Activated CD8-positive, alpha-beta memory T cell treated with anti-CD3 and anti-CD28 coated beads for 1 hour (primary cell): Measurements from ENCODE around the gene SRD5A1.

ENCODE experiments used
- DNase-seq, 2 donors: peaks; one replicate each; pipeline ENCODE4 v3.0.0-alpha.2; 2020; ENCODE audit warnings: low read depth in 1 of 2; ENCODE audit errors: extremely low read depth in 1 of 2

Gene SRD5A1

DNA sequence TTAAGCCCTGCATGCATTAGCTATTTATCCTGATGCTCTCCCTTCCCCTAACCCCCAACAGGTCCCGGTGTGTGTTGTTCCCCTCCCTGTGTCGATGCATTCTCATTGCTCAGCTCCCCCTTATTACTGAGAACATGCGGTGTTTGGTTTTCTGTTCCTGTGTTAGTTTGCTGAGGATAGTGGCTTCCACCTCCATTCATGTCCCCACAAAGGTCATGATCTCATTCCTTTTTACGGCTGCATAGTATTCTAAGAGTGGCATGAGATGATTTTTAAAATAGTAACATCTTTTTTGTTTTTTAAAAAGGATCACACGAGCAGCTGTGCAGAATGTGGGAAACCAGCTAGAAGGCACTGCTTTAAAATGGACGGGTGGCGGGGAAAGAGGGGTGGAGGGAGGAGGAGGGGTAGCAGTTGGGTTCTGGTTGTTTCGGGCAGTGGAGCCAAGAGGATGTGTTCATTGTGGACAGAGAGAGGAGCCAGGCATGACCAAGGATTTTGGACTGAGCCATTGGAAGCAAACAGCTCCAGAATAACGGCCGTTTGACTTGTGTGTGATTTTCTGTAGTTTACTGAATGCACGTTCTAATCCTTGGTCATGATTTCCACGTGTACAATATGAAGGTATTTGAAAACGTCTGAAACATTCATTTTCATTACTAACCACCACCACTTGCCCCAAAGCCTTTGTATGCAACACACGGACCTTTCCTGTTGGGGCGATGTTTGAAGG is 78.3 kb downstream of the SRD5A1 start:
- no peak for DNase-seq

GRCh38 chr5:6712142-6712576 is 78.9 kb downstream of the SRD5A1 start:
- DNase-seq, result no peak

- peak in 1 of 2 donors; percentile 87 for DNase-seq
Measured at GRCh38 chr5:6712577-6713273, 79.5 kb downstream of the SRD5A1 start.

DNA sequence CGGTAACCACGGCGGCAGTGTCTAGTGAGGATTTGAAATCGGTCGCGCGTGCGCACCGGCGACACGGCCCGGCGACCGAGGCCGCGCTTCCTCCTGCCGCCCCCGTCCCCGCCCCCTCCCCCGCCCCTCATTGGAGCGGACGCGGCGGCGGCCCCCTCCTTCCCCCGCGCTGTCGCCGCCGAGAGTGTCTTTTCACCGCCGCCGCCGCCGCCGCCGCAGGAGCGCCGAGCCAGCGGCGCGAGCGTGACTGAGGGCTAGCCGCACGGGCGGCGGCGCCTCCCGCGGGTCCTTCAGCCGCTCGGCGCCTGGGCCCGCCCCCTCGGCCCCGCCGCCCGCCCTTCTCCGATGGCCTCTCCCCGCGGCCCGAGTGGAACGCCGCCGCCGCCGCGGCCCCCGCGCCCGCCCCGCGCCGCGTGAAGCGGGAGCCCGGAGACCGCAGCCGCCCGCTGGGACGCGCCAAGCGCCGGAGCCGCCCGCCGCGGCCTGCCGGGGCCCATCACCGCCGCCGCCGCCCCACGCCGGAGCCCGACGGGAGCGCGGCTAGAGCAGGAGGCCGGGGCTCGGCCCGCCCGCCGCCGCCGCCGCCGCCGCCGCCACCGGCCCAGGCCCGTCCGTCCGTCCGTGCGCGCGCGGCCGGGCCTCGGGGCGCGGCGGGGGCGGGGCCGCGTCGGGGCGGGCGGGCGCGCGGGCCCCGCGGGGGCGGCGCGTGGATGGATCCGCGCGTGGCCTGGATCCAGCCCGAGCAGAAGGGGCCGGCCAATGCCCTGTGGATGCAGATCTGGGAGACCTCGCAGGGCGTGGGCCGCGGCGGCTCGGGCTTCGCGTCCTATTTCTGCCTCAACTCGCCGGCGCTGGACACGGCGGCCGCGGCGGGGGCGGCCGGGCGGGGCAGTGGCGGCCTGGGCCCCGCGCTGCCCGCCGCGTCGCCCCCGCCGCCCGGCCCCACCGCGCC is 80.3 kb downstream of the SRD5A1 start, which contains the start of gene TENT4A:
TENT4A (plus strand) TSS at position 159 of the 952 bp plus-strand sequence; CDS start at position 711, 552 bp downstream.
- DNase-seq, result peak in 1 of 2 donors; percentile 96

GRCh38 chr5:6714226-6715041 is 81.2 kb downstream of the SRD5A1 start:
- peak in 1 of 2 donors; percentile 14 for DNase-seq

- no peak for DNase-seq
Measured at GRCh38 chr5:6715271-6715670, 82.0 kb downstream of the SRD5A1 start.

- no peak for DNase-seq
Measured at GRCh38 chr5:6715758-6716628, 82.8 kb downstream of the SRD5A1 start.

DNA sequence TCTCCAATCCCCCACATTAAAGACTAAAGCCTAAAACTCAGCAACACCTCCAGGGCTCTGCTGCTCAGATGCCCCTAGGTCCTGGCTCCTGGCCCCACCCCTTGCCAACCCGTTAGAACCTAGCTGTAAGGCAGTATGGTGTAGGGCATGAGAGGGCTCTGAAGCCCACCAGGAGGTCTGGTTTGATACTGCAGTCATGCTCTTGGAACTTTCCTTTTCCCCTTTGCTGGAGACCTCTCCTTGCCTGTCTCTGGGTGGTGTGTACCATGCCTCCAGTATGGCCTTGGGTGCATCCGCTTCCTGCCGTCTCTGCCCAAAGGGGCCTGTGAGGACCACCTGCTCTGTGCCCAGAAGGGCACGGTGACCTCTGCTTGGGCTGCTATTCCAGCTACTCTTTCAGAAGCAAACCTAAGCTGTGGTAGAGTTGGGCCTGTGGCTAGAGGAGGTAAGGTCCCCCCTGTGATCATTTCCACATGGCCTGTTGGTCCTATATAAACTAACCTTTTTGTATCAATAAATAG is 83.4 kb downstream of the SRD5A1 start:
- DNase-seq, result no peak

- no peak for DNase-seq
Measured at GRCh38 chr5:6717247-6717646, 84.0 kb downstream of the SRD5A1 start.

GRCh38 chr5:6717687-6718086 is 84.4 kb downstream of the SRD5A1 start:
- no peak for DNase-seq

- DNase-seq, result no peak
Measured at GRCh38 chr5:6718161-6718681, 85.0 kb downstream of the SRD5A1 start.

DNA sequence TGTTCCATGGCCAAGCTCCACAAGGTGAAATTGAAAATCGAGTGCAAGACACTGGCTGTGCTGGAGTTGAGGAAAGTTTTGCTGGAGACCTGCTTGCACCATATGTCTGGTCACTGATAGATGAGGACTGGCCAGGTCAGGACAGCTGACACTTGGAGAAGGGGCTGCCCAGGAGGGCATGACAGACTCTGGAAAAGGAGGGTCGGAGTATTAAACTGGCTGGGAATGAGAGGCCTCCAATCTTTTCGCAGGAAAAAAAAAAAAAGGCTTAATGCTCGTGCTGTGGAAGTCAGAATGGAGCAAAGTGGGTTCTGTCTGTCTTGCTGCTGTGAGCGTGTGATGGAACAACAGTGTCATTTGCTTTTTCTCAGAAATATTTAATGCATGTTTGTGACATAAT is 85.5 kb downstream of the SRD5A1 start:
- DNase-seq, result no peak

- no peak for DNase-seq
Measured at GRCh38 chr5:6719417-6719816, 86.2 kb downstream of the SRD5A1 start.

GRCh38 chr5:6719896-6720560 is 86.8 kb downstream of the SRD5A1 start:
- no peak for DNase-seq

DNA sequence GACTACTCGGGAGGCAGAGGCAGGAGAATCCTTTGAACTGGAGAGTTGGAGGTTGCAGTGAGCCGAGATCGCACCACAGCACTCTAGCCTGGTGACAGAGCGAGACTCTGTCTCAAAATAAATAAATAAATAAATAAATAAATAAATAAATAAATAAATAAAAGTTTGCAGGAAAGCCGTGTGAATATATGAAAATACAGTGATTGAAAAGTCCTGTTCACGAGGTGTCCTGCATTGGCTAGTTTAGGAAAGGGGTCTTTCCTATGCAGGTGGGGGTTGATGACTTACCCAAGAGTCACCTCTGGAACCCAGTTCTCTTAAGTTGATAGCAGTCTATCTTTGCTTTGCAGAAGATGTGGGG is 87.3 kb downstream of the SRD5A1 start:
- DNase-seq, result no peak

DNA sequence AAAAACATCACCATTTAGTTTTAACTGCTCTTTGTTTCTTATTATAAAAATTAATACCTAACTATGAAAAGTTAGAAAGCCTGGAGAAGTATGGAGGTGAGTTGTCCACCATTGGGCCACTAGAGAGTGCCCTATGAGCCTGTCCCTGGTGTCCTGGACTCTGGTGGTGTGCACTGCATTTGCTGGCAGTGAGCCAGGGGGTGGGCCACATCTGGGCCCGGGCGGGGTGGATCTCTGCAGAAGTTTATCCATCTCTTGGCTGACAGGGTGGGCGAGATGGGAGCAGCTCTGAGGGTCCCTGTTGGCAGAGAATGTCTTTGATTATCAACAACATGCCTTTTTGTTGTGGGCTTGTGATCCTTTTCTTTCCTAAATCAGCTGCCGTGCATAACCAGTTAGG is 88.2 kb downstream of the SRD5A1 start:
- DNase-seq, result no peak

DNA sequence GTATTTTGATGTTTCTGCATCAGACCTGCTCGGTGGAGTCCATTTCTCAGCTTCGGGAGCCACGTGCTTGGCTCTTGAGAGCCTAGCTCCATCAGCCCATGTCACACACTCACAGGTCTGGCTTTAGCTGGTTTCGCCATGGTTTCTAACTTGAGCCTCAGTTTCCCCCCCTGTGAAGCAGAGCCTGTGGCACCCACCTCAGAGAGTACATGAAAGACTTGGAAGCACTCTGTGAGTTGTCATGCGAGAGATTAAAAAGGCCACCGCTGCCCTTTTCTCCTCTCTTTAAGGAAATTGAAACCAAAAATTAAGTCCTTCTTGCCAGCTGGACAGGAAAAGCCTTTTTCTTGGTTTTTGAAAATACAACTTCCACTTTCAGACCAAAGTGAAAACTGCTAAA is 88.8 kb downstream of the SRD5A1 start:
- DNase-seq, result no peak

DNA sequence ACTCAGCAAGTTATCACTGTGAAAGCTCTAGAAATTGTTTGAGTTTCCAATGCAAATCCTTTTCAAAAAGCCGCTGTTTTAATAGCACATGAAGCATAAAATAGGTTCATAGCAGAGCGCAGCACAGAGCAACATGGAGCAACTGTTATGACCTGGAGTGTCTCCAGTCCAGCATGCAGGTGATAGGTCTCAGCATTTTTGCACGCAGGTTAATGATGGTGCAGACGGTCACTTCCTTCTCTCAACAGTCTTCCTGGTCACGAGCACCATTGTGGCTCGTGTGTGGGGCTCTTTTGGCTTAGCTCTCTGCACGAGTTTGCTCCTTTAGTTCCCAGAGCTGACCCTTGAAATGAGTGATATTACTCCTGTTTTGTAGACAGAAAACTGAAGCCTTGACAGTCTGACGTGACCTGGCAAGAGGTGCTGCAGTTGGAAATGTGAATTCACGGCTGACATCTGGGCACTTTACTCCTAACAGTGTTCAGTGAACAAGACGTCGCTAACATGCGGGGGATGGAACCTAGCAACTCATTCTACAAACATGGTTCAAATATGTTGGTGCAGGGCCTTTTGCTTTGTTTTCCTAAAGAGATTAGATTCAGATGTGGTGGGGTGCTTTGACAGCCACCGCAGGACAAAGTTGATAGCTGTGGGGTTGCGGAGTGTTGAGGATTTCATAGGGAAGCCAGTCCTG is 90.0 kb downstream of the SRD5A1 start:
- DNase-seq, result no peak
